ENCODE measurements around the gene P3H1. TPM values are rescaled to one million over a fixed set of nuclear protein-coding genes. Genes with fewer than 3 reads are reported as not detected.

P3H1 gene
- total and polyA plus RNA-seq, 9 donors: 22.5 to 47.0 (median 39.4) TPM

DNA sequence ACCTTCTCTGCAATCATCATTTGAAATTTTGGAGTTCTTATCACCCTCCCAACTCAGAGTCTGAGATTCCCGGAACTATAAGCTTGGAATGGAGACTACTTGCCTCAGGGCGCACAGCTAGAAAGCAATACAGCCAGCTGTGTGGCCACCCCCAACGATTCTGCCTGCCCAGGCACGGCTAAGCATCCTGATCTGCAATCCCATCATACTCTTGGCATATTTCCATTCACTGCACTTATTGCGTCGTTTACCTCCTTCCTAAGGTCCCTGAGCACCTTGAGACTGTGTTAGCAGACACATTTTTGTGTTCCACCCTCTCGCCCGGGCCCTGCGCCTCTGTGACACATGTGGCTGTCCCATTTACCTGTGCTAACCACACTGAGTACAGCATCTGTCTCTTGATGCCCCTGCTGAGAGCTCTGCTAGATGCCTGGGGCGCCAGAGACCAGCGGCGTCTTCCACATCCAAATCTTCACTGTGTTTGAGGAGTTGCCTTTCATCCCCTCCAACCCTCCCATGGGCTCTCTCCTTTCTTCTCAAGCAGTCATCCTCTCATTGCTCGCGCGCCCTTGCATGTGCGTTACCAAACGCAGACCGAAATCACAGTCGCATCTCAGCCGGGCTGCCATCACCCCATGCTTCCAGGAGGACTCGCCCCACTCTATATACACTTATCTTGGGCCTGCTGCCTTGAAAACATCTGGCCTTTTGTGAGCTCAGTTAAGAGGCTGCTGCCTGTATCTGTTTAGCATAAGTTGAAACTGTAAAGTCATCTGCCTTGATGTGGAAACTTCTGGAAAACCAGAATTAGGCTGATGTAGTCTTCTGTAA is 23.3 kb downstream of the P3H1 start:
- H3K4me1 ChIP-seq (ENCODE audit: insufficient read depth): no peaks in the 10 kb centered on the region
- H3K27me3 ChIP-seq: no peaks in the 10 kb centered on the region
- no peak overlapping the region for H3K4me3 ChIP-seq
- TF ChIP-seq POLR2A (IDR thresholded peaks at IDR 0.05) (no peak), CTCF (IDR thresholded peaks at IDR 0.05) (no peak), EP300 (IDR thresholded peaks at IDR 0.05) (no peak)
- no peaks in the 10 kb centered on the region for H3K36me3 ChIP-seq
- 72 to 76% (median 73%) methylated on average over 21 of the region's 21 CpGs for WGBS, 3 donors
- H3K9me3 ChIP-seq: no peaks in the 10 kb centered on the region
- no peak for DNase-seq
- intact Hi-C loops (cut with DNase I): no loop called here
- no peak overlapping the region for H3K27ac ChIP-seq

DNA sequence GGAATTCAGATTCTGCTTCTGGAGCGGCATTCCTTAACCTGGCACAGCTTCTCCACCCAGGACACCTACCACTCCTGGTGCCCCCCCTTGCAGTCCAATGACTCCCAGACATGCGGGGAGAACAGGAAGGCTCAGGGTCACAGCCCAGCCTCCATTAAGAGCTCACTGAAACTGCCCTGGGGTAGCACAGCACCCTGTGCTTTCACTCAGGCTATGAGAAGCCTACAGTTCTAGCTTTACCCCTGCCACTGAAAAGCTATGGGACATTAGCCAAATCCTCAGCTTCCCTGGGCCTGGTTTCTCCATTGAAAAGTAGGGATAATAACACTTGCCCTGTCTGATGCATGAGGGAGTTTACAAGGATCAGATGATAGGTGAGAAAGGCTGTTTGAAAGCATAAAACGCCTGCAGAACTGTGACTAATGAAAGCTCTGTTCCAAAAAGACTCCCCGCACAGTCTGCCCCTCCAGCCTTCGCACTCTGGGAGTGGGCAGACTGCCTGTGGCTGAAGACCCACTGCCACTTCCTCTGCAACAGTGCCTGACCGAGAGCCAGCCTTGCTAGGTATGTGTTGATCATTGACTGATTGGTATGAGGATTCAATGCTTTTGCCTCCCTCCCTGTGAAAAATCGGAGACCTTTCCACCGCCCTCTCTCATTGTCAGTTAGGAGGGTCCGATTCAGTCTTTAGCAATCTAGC is 24.1 kb downstream of the P3H1 start:
- no peak for DNase-seq
- Histone ChIP-seq H3K9me3 (no peaks in the 10 kb centered on the region), H3K4me3 (no peak overlapping the region), H3K27me3 (no peaks in the 10 kb centered on the region), H3K27ac (no peak overlapping the region), H3K4me1 (ENCODE audit: insufficient read depth) (no peaks in the 10 kb centered on the region), H3K36me3 (no peaks in the 10 kb centered on the region)
- WGBS, 3 donors: 86 to 90% (median 87%) methylated on average over 9 of the region's 9 CpGs
- intact Hi-C loops (cut with DNase I): no loop called here
- TF ChIP-seq EP300 (IDR thresholded peaks at IDR 0.05): no peak
- TF ChIP-seq CTCF (IDR thresholded peaks at IDR 0.05): no peak
- no peak for TF ChIP-seq POLR2A (IDR thresholded peaks at IDR 0.05)

- intact Hi-C loops (cut with DNase I): no loop called here
- no peak for TF ChIP-seq EP300 (IDR thresholded peaks at IDR 0.05)
- no peak for TF ChIP-seq POLR2A (IDR thresholded peaks at IDR 0.05)
- TF ChIP-seq CTCF (IDR thresholded peaks at IDR 0.05): no peak
Measured at GRCh38 chr1:42742141-42742540, 24.7 kb downstream of the P3H1 start.

DNA sequence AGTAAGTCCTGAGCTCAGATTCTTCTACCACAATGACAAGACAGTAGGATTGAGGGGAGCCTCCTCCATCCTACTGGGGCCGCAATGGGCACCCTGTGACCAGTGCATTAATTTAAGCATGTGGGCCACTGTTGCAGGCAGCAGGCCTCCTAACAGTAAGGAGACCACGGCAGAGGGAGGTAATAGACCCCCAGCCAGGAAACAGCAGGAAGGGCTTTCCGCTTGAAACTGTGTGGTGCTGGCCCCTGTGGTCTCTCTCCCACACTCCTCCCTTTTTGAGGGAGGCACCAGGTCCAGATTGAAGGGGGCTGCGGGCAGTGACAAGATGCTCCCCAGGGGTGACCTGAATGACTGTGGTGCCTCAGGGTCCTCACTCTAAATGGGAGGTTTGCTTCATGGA is 25.1 kb downstream of the P3H1 start:
- no peak overlapping the region for H3K27ac ChIP-seq
- 74 to 89% (median 86%) methylated on average over 4 of the region's 4 CpGs for WGBS, 3 donors
- intact Hi-C loops (cut with DNase I): no loop called here
- DNase-seq: no peak
- H3K36me3 ChIP-seq: no peaks in the 10 kb centered on the region
- H3K27me3 ChIP-seq: no peaks in the 10 kb centered on the region
- H3K4me1 ChIP-seq (ENCODE audit: insufficient read depth): no peaks in the 10 kb centered on the region
- no peaks in the 10 kb centered on the region for H3K9me3 ChIP-seq
- H3K4me3 ChIP-seq: no peak overlapping the region
- no peak for TF ChIP-seq CTCF (IDR thresholded peaks at IDR 0.05)
- TF ChIP-seq EP300 (IDR thresholded peaks at IDR 0.05): no peak
- TF ChIP-seq POLR2A (IDR thresholded peaks at IDR 0.05): no peak

More at GRCh38 chr1:42742141-42742540, 24.7 kb downstream of the P3H1 start:
- Histone ChIP-seq H3K4me1 (ENCODE audit: insufficient read depth) (no peaks in the 10 kb centered on the region), H3K27me3 (no peaks in the 10 kb centered on the region), H3K27ac (no peak overlapping the region), H3K9me3 (no peaks in the 10 kb centered on the region), H3K4me3 (no peak overlapping the region), H3K36me3 (no peaks in the 10 kb centered on the region)
- WGBS, 3 donors: 90 to 93% (median 91%) methylated on average over 8 of the region's 8 CpGs
- no peak for DNase-seq

Measured in ovary (tissue), 9 donors.